Measurements from ENCODE around the gene OR56A5. TPM values are rescaled to one million over a fixed set of nuclear protein-coding genes. Genes with fewer than 3 reads are reported as not detected.

OR56A5 gene
- not detected for total RNA-seq
- long read RNA-seq: 0 reads

GRCh38 chr11:5968394-5968793 is at the start of gene OR56A5:
OR56A5 (minus strand) TSS chr11:5968494; CDS start chr11:5968494, 0 bp downstream.
- ATAC-seq (no peak), DNase-seq (no peak)
- Histone ChIP-seq H3K4me1 (no peaks in the 10 kb centered on the region), H3K36me3 (no peaks in the 10 kb centered on the region), H3K9me3 (peaks cover 5% of the 10 kb centered on the region), H3K27ac (no peak within 1 kb of the TSS), H3K27me3 (ENCODE audit: low read depth) (no peaks in the 10 kb centered on the region), H3K4me3 (no peak within 1 kb of the TSS)
- intact Hi-C loops (cut with DNase I): no loop called here
- no peak for TF ChIP-seq CTCF (IDR thresholded peaks at IDR 0.05)

GRCh38 chr11:6013042-6013441 is 44.7 kb upstream of the OR56A5 start:
- no peak overlapping the region for H3K27ac ChIP-seq
- H3K4me1 ChIP-seq: no peaks in the 10 kb centered on the region
- no peak for ATAC-seq
- no peaks in the 10 kb centered on the region for H3K9me3 ChIP-seq
- intact Hi-C loops (cut with DNase I): no loop called here
- no peak overlapping the region for H3K4me3 ChIP-seq
- no peaks in the 10 kb centered on the region for H3K36me3 ChIP-seq
- no peak for TF ChIP-seq CTCF (IDR thresholded peaks at IDR 0.05)
- H3K27me3 ChIP-seq (ENCODE audit: low read depth): no peaks in the 10 kb centered on the region
- no peak for DNase-seq

- no peaks in the 10 kb centered on the region for H3K36me3 ChIP-seq
- no peaks in the 10 kb centered on the region for H3K27me3 ChIP-seq (ENCODE audit: low read depth)
- no peaks in the 10 kb centered on the region for H3K4me1 ChIP-seq
- TF ChIP-seq CTCF (IDR thresholded peaks at IDR 0.05): no peak
- DNase-seq: no peak
- peak; percentile 28 to 37 for ATAC-seq
- intact Hi-C loops (cut with DNase I): no loop called here
- H3K27ac ChIP-seq: no peak overlapping the region
- no peak overlapping the region for H3K4me3 ChIP-seq
- no peaks in the 10 kb centered on the region for H3K9me3 ChIP-seq
These were observed 43.9 kb upstream of the OR56A5 start for GRCh38 chr11:6012035-6012668.

GRCh38 chr11:6006846-6007245 is 38.6 kb upstream of the OR56A5 start, which contains the start of gene OR56A4:
OR56A4 (minus strand) TSS chr11:6006946; CDS start chr11:6002992, 3,954 bp downstream.
- no peaks in the 10 kb centered on the region for H3K9me3 ChIP-seq
- no peaks in the 10 kb centered on the region for H3K36me3 ChIP-seq
- TF ChIP-seq CTCF (IDR thresholded peaks at IDR 0.05): no peak
- no peaks in the 10 kb centered on the region for H3K27me3 ChIP-seq (ENCODE audit: low read depth)
- intact Hi-C loops (cut with DNase I): no loop called here
- DNase-seq (no peak), ATAC-seq (no peak)
- no peaks in the 10 kb centered on the region for H3K4me1 ChIP-seq
- H3K27ac ChIP-seq: no peak within 1 kb of the TSS
- H3K4me3 ChIP-seq: no peak within 1 kb of the TSS

- Histone ChIP-seq H3K4me1 (no peaks in the 10 kb centered on the region), H3K27me3 (ENCODE audit: low read depth) (no peaks in the 10 kb centered on the region), H3K27ac (no peak overlapping the region), H3K4me3 (no peak overlapping the region), H3K36me3 (no peaks in the 10 kb centered on the region), H3K9me3 (no peaks in the 10 kb centered on the region)
- no peak for TF ChIP-seq CTCF (IDR thresholded peaks at IDR 0.05)
- DNase-seq: no peak
- ATAC-seq: no peak
- intact Hi-C loops (cut with DNase I): no loop called here
These were observed 38.1 kb upstream of the OR56A5 start for GRCh38 chr11:6006395-6006794.

Data from lower lobe of right lung (tissue), 2 donors.